HG03060 (cell line): ENCODE data around the gene RREB1.
"Not testable (repeated sequence)": the region's sequence is repeated elsewhere in the genome, so short reads cannot be mapped to it uniquely, and the experiment has no call there.

ENCODE experiments used
- ATAC-seq: cut with Tn5 transposase; IDR thresholded peaks from one replicate; pipeline ENCODE4 v1.9.1; 2021; ENCODE audit warnings: low read depth, moderate number of reproducible peaks; ENCODE audit not compliant: unreplicated experiment

The RREB1 gene

DNA sequence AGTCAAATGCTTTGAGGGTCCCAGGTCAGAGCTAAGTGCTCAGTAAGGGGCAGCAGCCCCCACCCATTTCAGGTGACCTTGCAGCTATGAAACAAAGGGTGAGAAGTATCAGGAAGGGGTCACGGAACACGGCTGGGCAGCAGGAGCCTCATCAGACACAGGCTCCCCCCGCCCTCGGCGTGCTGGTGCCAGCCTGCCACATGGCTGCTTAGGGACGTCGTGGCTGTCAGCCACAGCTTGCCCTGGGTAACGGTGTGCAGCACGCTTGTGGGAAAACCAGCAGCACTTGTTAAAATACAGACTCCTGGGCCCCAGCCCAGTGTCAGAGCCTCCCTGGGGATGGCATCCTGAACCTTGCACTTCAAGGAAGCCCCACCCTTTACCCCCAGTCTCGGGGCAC, 165.9 kb downstream of the RREB1 start:
- ATAC-seq: no peak

DNA sequence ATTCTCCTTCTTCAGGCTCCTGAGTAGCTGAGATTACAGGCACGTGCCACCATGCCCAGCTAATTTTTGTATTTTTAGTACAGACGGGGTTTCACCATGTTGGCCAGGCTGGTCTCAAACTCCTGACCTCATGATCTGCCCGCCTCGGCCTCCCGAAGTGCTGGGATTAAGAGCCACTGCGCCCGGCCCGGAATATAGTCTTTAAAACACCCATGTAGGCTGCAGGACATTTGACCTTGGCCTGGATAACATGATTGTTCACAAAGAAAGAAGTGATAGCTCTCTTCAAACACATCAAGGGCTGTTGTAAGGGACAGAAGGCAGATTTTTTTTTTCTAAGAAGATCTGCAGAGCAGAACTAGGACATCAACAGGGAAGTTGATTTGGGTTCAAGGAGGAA, 166.8 kb downstream of the RREB1 start:
- not testable (repeated sequence) for ATAC-seq

DNA sequence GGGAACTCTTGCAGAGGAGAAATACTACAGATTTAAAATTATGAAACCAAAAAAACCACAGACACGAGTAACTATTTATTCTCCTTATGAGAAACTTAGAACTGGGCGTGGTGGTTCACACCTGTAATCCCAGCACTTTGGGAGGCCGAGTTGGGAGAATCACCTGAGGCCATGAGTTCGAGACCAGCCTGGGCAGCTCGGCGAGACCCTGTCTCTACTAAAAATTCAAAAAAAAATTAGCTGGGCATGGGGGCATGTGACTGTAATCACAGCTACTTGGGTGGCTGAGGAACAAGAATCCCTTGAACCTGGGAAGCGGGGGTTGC, 168.4 kb downstream of the RREB1 start:
- ATAC-seq: no peak

DNA sequence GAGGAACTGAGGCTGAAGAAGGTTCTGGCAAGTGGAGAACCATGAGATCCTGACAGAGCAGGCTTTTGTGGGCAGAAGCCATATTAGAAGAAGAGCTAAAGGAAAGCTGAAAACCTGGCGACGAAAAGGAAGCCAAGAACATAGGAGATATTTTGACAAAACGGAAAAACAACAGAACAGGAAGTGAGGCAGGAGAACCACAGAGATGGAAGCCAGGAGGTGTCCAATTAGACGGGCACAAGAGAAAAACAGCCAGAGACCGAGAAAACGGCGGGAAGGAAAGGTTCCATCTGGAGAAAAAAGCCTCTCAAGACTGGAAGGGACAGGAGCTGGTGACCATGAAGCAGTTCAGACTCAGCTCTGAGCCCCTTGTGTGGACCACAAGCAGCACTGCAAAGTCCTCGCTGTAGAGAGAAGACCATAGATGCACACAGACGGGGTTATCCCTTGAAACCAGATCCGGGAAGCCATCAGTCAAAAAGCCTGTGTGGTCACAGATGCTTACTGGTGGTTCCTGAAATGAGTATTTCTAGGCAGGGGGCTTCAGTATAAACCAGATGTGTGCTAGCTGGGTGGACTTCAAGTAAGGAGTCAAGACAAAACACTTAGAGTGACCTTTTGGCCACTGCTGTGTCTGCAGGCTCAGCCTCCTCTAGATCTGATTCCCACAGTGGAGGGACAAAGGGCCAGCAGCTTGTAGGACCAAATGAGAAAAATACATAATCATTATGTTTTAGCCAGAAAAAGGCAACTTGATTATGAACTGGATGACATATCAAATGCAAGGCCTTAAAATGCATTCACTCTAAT, 174.5 kb downstream of the RREB1 start:
- no peak for ATAC-seq

DNA sequence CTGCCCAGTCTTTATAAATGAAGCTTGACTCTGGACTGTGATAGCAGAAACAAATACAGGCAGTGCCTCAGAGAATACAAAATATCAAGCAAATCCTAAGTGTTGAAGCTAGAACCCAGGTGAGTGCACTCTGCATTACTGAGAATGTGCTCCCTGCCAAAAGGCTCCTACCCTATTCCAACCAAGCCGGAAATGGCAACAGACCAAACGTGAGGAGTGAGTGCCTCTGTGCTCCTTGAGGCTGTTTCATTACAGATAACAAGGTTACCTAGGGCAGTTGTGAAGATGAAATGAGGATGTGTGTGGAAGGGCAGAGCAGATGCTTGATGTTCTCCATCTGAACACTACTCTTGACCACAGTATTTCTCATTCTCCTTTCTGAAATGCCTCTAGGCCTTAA, 175.9 kb downstream of the RREB1 start:
- ATAC-seq: no peak

DNA sequence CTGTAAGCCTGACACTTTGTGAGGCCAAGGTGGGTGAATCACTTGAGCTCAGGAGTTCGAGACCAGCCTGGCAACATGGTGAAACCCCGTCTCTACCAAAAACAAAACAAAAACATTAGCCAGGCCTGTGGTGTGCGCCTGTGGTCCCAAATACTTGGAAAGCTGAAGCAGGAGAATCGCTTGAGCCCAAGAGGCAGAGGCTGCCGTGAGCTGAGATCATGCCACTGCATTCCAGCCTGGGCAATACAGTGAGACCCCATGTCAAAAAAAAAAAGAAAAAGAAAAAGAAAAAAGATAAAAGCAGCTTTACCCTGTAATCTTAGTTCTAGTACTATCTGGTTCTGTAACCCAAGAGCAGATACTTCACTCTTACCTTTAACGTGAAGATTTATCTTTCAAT, 177.7 kb downstream of the RREB1 start:
- no peak for ATAC-seq

DNA sequence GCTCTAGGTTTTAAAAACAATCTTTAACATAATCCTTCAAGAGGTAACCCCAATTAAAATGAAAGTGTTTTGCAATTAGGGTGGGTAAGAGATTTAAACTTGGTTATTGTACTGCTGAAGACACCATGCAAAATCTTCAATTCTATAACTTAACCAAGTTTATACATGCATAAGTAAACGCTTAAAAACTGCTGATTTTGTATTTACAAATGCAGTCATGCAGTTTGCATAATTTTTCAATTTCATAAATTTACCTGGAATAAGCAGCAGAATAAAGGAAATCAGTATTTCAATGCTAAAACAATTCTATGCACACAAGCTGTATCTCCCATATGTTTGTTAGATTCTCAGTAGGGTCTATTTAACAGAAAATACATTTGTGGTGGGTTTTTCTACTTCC, 182.3 kb downstream of the RREB1 start:
- no peak for ATAC-seq

DNA sequence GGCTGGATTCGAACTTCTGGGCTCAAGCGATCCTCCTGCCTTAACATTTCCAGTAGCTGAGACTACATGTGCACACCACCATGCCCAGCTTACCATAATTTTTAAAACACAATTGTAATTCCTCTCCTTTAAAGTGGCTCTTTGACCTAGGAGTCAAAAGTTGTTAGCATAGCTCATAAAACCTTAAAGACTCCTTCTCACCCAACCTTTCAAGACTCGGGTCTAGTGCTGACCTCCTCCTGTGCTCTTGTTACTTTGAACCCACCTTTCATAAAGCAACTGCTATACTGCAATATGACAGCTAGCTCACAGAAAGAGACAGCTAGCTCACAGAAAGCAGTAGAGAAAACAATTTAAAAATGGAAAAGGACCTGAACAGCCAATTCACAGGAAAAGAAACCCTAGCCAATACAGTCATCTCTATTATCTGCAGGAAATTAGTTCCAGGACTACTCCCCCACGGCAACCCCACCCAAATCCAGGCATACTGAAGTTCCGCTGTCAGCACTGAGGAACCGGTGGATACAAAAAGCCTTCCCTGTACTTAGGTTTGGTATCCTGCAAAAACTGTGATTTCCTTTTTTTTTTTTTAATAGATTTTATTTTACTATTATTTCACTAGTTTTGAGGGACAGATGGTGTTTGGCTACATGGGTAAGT, 185.0 kb downstream of the RREB1 start:
- no peak for ATAC-seq

DNA sequence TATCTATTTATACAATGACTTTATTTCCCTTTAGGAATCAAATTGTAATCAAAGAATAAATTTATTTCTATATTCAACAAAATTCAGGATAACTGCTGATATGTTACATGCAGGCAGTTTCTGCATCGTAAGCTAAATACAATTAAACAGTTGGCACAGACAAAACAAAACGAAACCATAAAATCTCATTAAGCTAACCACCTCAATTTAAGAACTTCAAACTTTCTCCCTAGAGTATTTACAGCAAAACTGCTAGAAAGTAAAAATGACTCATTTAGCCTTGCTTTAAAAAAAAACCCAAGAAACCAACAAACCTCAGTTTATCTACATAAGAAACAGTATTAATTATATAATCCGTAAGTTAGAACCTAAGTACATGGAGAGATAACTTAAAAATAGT, 188.2 kb downstream of the RREB1 start:
- no peak for ATAC-seq

DNA sequence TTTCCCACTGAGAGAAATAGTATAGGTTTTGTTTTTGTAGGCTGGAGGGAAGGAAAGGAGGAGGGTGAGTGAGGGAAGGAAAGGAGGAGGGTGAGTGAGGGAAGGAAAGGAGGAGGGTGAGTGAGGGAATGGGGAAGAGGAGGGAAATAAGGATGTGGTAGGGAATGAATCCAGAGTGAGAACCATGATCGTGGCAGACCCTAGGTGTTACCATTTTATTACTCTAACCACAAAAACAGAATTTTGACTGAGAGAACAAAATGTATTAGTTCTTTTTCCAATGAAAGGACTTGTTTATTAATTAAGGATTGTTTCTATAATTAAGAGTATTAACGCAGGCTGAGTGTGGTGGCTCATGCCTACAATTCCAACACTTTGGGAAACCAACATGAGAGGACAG, 188.8 kb downstream of the RREB1 start:
- no peak for ATAC-seq

DNA sequence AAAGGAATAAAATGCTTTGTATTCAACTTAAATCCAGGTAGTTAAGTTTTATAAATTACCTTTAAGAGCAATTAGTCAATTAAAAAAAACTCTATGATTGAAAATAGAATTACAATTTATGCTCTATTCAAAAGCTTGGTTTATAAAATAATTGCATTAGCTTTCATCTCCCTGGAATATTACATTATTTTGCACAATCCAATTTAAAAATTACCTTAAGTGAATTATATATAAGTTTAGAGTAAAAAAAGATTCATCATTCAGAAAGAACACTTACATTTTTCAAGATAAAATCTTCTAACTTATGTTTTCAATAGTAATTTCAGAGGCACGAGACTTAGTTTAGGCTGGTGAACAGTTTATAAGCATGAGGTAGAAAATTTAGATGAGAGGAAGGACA, 190.4 kb downstream of the RREB1 start:
- ATAC-seq: no peak

DNA sequence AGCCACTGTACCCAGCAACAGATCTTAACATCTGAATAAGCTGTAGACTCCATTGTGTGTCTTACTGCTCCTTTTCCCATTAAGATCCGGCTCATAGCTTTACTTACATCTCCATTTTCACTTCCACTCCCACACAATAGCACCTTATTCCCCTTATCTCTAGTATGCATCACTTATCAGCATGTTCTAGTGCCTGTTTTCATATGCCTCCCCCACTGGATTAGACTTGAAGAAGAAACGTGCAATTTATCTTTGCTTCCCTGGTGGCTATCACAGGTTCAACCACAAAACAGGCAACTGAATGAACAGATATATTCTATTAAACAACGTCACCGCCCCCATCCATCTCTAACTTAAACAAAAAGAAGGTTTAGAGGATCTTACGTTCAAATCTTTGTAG, 193.2 kb downstream of the RREB1 start:
- ATAC-seq: no peak
